Measurements from ENCODE around the gene FPR2.
A peak's percentile ranks its signal among the peaks of the same experiment; 100 is the strongest.
"Not testable (repeated sequence)": the region's sequence is repeated elsewhere in the genome, so short reads cannot be mapped to it uniquely, and the experiment has no call there.

Gene FPR2

DNA sequence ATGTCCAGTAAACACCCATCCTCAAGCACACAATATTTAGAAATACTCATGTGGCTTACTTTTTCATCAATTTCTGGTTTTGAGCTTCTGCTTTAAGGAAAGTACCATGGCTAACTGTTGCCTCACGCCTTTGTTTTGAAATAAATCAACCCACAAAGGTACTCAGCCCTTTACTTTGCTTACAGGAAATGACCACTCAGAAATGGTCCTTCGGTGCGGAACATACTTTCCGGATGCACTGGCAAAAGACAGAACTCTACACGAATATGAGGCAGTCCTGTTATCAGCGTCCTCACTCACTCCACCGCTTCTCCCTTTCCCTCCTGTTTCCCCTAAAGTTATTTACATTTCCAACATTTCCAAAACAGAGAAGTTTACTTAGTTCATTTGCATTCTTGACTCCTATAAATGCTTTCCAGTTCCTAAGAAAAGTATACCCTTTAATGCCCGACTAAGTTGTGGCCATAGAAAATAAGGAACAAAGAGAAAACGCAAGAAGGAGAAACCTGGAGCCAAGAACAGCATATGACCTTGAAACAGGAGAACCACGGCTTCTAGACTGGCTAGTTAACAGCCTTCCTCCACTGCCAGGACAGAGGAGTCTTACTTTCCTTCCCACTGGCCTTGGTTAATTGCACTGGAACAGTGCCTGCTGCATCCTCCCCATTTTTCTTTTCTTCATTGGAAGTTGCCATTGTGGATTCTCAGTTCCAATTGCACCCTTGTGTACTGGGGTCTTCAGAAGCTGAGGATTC is 10.6 kb downstream of the FPR2 start:
- Histone ChIP-seq H3K27me3 (ENCODE audit: insufficient read depth, low read depth) (no peaks in the 10 kb centered on the region), H3K36me3 (ENCODE audit: insufficient read depth) (no peaks in the 10 kb centered on the region), H3K4me2 (no peak overlapping the region), H2AFZ (ENCODE audit: low read depth) (no peak overlapping the region), H3K27ac (no peak overlapping the region), H3K4me3 (IDR thresholded peaks at IDR 0.05; ENCODE audit: insufficient read depth, low read depth, low read length) (no peak overlapping the region), H3K79me2 (ENCODE audit: insufficient read depth, low read depth) (no peaks in the 10 kb centered on the region), H4K20me1 (ENCODE audit: insufficient read depth) (no peaks in the 10 kb centered on the region), H3K4me1 (ENCODE audit: low read depth, poor library complexity, severe bottlenecking) (no peaks in the 10 kb centered on the region), H3K9ac (no peak overlapping the region)
- no peak for TF ChIP-seq CTCF (conservative IDR thresholded peaks at IDR 0.05; ENCODE audit: low read depth, low read length)

DNA sequence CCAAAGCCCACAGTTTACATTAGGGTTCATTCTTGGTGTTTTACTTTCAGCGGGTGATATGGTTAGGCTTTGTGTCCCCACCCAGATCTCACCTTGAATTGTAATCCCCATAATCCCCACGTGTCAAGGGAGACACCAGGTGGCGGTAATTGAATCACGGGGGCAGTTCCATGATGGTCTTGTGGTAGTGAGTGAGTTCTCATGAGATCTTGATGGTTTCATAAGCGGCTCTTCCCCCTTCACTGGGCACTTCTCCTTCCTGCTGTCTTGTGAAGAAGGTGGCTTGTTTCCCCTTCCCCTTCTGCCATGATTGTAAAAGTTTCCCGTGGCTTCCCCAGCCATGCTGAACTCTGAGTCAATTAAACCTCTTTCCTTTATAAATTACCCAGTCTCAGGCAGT is 12.0 kb downstream of the FPR2 start:
- Histone ChIP-seq H3K4me2 (no peak overlapping the region), H3K4me3 (IDR thresholded peaks at IDR 0.05; ENCODE audit: insufficient read depth, low read depth, low read length) (no peak overlapping the region), H3K27me3 (ENCODE audit: insufficient read depth, low read depth) (no peaks in the 10 kb centered on the region), H3K79me2 (ENCODE audit: insufficient read depth, low read depth) (no peaks in the 10 kb centered on the region), H2AFZ (ENCODE audit: low read depth) (no peak overlapping the region), H3K27ac (no peak overlapping the region), H3K36me3 (ENCODE audit: insufficient read depth) (no peaks in the 10 kb centered on the region), H4K20me1 (ENCODE audit: insufficient read depth) (no peaks in the 10 kb centered on the region), H3K4me1 (ENCODE audit: low read depth, poor library complexity, severe bottlenecking) (no peaks in the 10 kb centered on the region), H3K9ac (no peak overlapping the region)
- TF ChIP-seq CTCF (conservative IDR thresholded peaks at IDR 0.05; ENCODE audit: low read depth, low read length): no peak

DNA sequence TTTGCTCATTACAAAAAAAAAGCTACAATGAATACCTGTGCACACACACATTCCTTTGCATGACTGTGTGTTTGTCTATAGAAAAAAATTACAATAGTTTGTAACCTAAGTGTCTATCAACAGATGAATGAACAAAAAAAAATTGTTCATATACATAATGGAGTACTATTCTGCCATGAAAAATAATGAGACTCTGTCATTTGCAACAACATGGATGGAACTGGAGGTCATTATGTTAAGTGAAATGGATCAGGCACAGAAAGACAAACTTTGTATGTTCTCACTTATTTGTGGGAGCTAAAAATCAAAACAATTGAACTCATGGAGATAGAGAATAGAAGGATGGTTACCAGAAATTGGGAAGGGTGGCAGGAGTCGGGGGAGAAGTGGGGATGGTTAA is 15.6 kb downstream of the FPR2 start:
- not testable (repeated sequence) for H3K36me3 ChIP-seq (ENCODE audit: insufficient read depth); H3K27me3 ChIP-seq (ENCODE audit: insufficient read depth, low read depth); H2AFZ ChIP-seq (ENCODE audit: low read depth); H4K20me1 ChIP-seq (ENCODE audit: insufficient read depth); H3K4me2 ChIP-seq; H3K4me3 ChIP-seq (IDR thresholded peaks at IDR 0.05; ENCODE audit: insufficient read depth, low read depth, low read length); H3K9ac ChIP-seq; H3K79me2 ChIP-seq (ENCODE audit: insufficient read depth, low read depth); H3K27ac ChIP-seq; H3K4me1 ChIP-seq (ENCODE audit: low read depth, poor library complexity, severe bottlenecking)

DNA sequence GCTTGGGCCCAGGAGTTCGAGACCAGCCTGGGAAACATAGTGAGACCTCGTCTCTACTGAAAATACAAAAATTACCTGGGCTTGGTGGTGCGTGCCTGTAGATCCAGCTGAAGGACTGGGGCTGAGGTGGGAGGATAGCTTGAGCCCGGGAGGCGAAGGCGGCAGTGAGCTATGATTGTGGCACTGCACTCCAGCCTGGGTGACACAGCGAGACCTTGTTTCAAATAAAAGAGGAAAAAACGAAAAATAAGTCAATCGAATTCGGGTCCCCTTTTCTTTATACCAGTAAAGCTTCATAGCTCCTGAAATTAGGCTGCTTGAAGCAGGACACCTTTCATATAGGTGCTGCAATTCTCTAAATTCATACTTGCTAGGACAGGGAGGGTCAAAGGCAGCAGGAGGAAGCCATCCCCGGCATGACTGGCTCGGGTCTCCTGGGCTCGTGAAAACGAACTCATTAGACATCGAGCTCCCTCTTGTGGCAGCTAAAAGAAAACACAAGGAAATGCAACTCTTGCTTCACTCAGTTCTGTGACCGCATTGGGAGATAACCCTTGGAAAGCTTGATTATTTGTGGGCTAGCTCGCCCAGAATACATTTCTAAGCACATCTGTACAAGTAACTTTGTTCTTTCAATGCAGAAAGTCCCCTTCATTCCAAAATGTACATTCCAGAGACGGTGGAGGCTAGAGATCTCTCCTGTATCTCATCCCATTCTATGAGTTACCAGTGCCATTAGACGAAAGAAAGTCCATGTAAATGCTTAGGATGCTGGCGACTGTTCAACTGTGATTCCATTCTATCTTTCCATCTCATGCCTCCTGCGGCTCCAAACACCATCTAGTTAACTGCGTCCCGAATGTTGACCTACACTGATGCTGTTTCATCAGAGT is 16.8 kb downstream of the FPR2 start:
- Histone ChIP-seq H3K79me2 (ENCODE audit: insufficient read depth, low read depth) (no peaks in the 10 kb centered on the region), H3K27ac (no peak overlapping the region), H4K20me1 (ENCODE audit: insufficient read depth) (no peaks in the 10 kb centered on the region), H3K36me3 (ENCODE audit: insufficient read depth) (no peaks in the 10 kb centered on the region), H3K9ac (no peak overlapping the region), H3K4me1 (ENCODE audit: low read depth, poor library complexity, severe bottlenecking) (no peaks in the 10 kb centered on the region), H2AFZ (ENCODE audit: low read depth) (peak overlapping the region; percentile 9; the same call in 1 of the 2 replicates), H3K4me2 (no peak overlapping the region), H3K27me3 (ENCODE audit: insufficient read depth, low read depth) (no peaks in the 10 kb centered on the region), H3K4me3 (IDR thresholded peaks at IDR 0.05; ENCODE audit: insufficient read depth, low read depth, low read length) (no peak overlapping the region)
- TF ChIP-seq CTCF (conservative IDR thresholded peaks at IDR 0.05; ENCODE audit: low read depth, low read length): peak; percentile 63
